ENCODE measurements around the gene UCMA.
"Not testable (repeated sequence)": the region's sequence is repeated elsewhere in the genome, so short reads cannot be mapped to it uniquely, and the experiment has no call there.

Gene UCMA, protein sequence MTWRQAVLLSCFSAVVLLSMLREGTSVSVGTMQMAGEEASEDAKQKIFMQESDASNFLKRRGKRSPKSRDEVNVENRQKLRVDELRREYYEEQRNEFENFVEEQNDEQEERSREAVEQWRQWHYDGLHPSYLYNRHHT

DNA sequence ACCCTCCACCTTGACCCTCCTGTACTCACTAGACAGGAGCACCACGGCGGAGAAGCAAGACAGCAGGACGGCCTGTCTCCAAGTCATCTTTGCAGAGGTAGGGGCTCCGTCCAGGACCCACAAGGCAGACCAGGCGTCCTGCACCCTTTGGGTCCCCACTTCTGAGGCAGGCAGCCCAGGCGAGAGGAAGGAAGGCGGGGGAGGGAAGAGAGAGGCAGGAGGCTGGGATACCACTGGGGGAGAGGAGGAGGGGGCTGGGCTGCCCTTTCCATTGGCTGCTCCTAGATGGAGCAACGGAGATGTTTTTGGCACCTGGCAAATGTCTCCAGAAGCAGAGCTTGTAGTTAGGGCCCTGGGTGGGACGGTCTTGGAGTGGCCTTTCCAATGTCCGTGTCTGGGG, at the start of gene UCMA:
Gene UCMA, minus strand, starts transcription at position 203 of the 400 bp plus-strand sequence. Its CDS starts 116 bp downstream, at position 87.
- Histone ChIP-seq H3K27ac (no peak within 1 kb of the TSS), H3K9me3 (no peaks in the 10 kb centered on the region), H3K27me3 (no peaks in the 10 kb centered on the region), H3K4me3 (ENCODE audit: low read depth in 1 of 2, low read length in 1 of 2) (no peak within 1 kb of the TSS), H3K36me3 (no peaks in the 10 kb centered on the region), H3K4me1 (ENCODE audit: control insufficient read depth in 1 of 2, insufficient read depth in 1 of 2, low read depth in 1 of 2, low read length in 1 of 2) (no peaks in the 10 kb centered on the region)
- TF ChIP-seq, protein P1, sequence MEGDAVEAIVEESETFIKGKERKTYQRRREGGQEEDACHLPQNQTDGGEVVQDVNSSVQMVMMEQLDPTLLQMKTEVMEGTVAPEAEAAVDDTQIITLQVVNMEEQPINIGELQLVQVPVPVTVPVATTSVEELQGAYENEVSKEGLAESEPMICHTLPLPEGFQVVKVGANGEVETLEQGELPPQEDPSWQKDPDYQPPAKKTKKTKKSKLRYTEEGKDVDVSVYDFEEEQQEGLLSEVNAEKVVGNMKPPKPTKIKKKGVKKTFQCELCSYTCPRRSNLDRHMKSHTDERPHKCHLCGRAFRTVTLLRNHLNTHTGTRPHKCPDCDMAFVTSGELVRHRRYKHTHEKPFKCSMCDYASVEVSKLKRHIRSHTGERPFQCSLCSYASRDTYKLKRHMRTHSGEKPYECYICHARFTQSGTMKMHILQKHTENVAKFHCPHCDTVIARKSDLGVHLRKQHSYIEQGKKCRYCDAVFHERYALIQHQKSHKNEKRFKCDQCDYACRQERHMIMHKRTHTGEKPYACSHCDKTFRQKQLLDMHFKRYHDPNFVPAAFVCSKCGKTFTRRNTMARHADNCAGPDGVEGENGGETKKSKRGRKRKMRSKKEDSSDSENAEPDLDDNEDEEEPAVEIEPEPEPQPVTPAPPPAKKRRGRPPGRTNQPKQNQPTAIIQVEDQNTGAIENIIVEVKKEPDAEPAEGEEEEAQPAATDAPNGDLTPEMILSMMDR (IDR thresholded peaks at IDR 0.05), result no peak

DNA sequence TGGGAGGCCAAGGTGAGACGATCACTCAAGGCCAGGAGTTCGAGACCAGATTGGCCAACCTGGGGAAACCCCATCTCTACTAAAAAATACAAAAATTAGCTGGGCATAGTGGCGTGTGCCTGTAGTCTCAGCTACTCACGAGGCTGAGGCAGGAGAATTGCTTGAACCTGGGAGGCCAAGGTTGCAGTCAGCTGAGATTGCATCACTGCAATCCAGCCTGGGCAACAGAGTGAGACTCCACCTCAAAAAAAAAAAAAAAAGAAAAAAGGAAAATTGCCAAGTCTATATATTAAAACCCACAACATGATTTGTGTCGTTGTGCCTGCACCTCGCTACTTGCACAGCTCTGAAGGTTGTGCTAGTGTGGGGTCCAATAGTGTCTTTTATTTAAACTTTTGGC, 48.2 kb upstream of the UCMA start:
- not testable (repeated sequence) for H3K9me3 ChIP-seq; H3K27ac ChIP-seq; H3K4me3 ChIP-seq (ENCODE audit: low read depth in 1 of 2, low read length in 1 of 2); H3K36me3 ChIP-seq; H3K27me3 ChIP-seq; H3K4me1 ChIP-seq (ENCODE audit: control insufficient read depth in 1 of 2, insufficient read depth in 1 of 2, low read depth in 1 of 2, low read length in 1 of 2)

DNA sequence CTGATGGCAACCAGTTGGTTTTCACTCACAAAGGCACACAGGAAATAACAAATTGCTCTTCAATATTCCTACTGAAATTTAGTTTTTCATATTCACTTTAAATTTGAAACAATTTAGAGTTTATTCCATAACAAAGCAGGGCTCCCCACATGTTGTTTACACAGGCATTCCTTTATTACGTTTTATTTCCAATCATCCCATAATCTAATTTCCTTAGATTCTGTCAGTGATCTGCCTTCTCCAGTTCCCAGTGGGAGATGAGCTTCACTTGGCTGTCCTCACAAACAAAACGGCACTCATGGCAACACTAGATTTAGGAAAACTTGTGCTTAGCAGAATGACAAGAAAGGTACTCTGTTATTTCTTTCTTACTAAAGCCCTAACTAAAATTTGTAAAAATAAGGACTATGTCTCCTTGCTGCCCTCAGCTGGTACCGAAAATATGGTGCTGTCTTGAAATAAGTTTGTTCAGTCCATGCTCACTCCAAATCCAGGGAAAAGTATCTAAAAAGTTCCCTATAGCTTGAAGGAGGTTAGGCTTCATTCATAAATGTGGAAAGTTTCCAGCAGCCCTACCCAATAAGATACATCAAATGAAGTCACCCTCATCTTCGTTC, 42.7 kb upstream of the UCMA start:
- Histone ChIP-seq H3K4me1 (ENCODE audit: control insufficient read depth in 1 of 2, insufficient read depth in 1 of 2, low read depth in 1 of 2, low read length in 1 of 2) (no peaks in the 10 kb centered on the region), H3K27ac (no peak overlapping the region), H3K27me3 (no peaks in the 10 kb centered on the region), H3K4me3 (ENCODE audit: low read depth in 1 of 2, low read length in 1 of 2) (no peak overlapping the region), H3K36me3 (no peaks in the 10 kb centered on the region), H3K9me3 (no peaks in the 10 kb centered on the region)
- TF ChIP-seq, protein P1 (IDR thresholded peaks at IDR 0.05), result no peak

DNA sequence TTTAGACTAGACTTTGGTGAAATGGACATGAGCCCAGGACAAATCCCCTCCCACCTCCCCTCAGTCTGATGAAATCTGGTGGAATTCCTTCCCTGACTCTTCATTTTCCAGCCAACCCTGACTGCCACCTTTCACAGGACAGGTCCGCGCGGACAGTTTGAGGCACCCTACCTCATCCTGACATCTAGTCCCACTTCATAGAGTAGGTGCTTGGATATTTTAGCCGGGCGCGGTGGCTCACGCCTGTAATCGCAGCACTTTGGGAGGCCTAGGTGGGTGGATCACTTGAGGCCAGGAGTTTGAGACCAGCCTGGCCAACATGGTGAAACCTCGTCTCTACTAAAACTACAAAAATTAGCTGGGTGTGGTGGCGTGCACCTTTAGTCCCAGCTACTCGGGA, 42.0 kb upstream of the UCMA start:
- H3K4me1 ChIP-seq (ENCODE audit: control insufficient read depth in 1 of 2, insufficient read depth in 1 of 2, low read depth in 1 of 2, low read length in 1 of 2), result not testable (repeated sequence)

DNA sequence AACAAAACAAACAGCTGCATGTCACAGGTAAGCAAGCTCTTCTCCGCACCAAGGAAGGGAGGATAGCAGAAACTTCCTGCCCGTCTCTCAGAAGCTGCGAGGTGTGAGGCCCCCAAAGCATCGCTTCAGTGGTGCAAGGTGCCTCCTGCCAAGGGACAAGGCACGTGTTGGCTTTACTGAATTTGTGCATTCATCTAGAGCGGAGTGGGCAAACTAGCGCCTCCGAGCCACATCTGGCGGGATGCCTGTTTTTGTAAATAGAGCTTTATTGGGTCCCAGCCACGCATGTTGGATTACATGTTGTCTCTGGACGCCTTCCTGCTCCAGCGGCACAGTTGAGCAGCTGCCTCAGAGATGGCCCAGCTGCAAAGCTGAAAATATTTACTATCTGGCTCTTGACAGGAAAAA, 38.0 kb upstream of the UCMA start:
- Histone ChIP-seq H3K4me3 (ENCODE audit: low read depth in 1 of 2, low read length in 1 of 2) (no peak overlapping the region), H3K27ac (no peak overlapping the region), H3K36me3 (no peaks in the 10 kb centered on the region), H3K27me3 (no peaks in the 10 kb centered on the region), H3K4me1 (ENCODE audit: control insufficient read depth in 1 of 2, insufficient read depth in 1 of 2, low read depth in 1 of 2, low read length in 1 of 2) (no peaks in the 10 kb centered on the region), H3K9me3 (no peaks in the 10 kb centered on the region)
- TF ChIP-seq, protein P1 (IDR thresholded peaks at IDR 0.05), result no peak

More for the DNA sequence above, 42.0 kb upstream of the UCMA start:
- not testable (repeated sequence) for H3K9me3 ChIP-seq; H3K4me3 ChIP-seq (ENCODE audit: low read depth in 1 of 2, low read length in 1 of 2); H3K27me3 ChIP-seq; H3K27ac ChIP-seq; H3K36me3 ChIP-seq

DNA sequence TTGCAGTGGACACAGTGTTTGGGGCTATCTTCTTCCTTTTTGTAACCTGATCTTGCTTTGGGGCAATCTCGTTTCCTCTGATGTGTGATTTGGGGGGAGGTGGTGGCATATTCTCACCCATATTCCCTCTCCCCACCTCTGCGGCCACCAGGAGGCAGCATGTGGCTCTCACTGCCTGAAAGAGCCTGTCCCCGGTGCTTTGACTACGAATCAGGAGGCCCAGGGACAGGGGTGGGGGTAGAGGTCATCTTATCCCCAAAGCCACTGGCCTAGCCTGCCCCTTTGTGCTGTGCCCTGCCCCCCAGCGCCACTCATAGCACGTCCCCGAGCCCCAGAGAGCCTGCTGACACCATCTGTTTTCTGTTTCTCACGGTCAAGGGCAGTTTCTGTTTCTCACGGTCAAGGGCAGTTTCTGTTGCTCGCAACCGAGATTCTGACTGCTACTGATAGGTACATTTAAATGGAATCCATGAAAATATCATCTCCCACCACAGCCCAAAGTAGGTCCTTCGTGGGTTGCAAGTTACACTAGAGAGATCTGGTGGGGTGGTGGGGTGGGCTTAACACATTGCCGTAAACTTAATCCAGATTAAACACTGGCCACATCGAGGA, 37.5 kb upstream of the UCMA start:
- TF ChIP-seq, protein P1 (IDR thresholded peaks at IDR 0.05), result no peak
- H3K9me3 ChIP-seq, result no peaks in the 10 kb centered on the region
- no peaks in the 10 kb centered on the region for H3K4me1 ChIP-seq (ENCODE audit: control insufficient read depth in 1 of 2, insufficient read depth in 1 of 2, low read depth in 1 of 2, low read length in 1 of 2)
- no peaks in the 10 kb centered on the region for H3K36me3 ChIP-seq
- H3K27ac ChIP-seq, result no peak overlapping the region
- H3K4me3 ChIP-seq (ENCODE audit: low read depth in 1 of 2, low read length in 1 of 2), result no peak overlapping the region
- no peaks in the 10 kb centered on the region for H3K27me3 ChIP-seq

Data from neutrophil (primary cell).